Esophagus muscularis mucosa (tissue), 2 donors: ENCODE results near the gene SCGB1C2.

Experiments
- POLR2A ChIP-seq: fragments of 450-650 bp; IDR thresholded peaks from one replicate; pipeline ENCODE4 v1.6.1; 2017; ENCODE audit warnings: antibody characterized with exemption, moderate library complexity, mild to moderate bottlenecking, low read depth
- POLR2AphosphoS5 ChIP-seq, 2 donors: sonication (generic); formaldehyde crosslinking; IDR thresholded peaks; one replicate each; pipeline ENCODE4 v1.6.1; 2017; ENCODE audit warnings: antibody characterized with exemption in 2 of 2

DNA sequence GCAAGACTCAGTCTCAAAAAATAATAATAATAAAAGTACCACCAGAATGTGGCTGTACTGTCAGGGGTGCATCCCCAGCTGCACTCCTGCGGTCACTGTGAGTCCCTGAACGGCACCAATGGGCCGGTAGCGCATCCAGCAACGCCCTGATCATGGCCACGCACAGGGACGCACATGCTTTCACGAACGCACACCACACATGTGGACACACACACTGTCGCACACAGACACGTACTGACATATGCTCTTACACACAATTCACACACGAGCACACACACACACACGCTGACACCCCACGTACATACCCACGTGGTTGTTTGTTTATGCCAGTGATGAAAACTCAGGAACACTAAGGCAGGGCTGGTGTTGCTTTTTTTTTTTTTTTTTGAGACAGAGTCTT, 22.2 kb downstream of the SCGB1C2 start:
- TF ChIP-seq POLR2AphosphoS5 (IDR thresholded peaks at IDR 0.05) = no peak
- no peak for TF ChIP-seq POLR2A
